H1 (cell line): ENCODE data around the gene PCDH19. TPM values are rescaled to one million over a fixed set of nuclear protein-coding genes. Genes with fewer than 3 reads are reported as not detected.

Experiments
- CTCF ChIA-PET: fragments of 300-600 bp; sonication (Branson Sonifier 250); formaldehyde crosslinking; loops from one replicate; lab custom pipeline; 2021; ENCODE audit not compliant: partially characterized antibody; lab: Charles Lee
- POLR2A ChIA-PET: fragments of 300-600 bp; sonication (Branson Sonifier 250); formaldehyde crosslinking; loops from one replicate; lab custom pipeline; 2021; ENCODE audit warnings: inconsistent platforms; ENCODE audit not compliant: partially characterized antibody; lab: Charles Lee
- DNase-seq, 2 experiments: peaks; one replicate each; pipeline versions ENCODE4 v3.0.0 to v3.0.0-alpha.2; 2010 to 2022; ENCODE audit warnings: low spot score in 2 of 2, low read depth in 1 of 2, mixed read lengths in 1 of 2
- FAIRE-seq: peaks from 2 replicates; lab custom pipeline; 2011; peaks lifted over from hg19 to GRCh38; lab: Jason Lieb, UNC
- H2AFZ ChIP-seq: 2 replicates; pipeline ENCODE4 v1.8.1; 2012; ENCODE audit warnings: low read length, inconsistent platforms
- H2AK5ac ChIP-seq: 2 replicates; pipeline ENCODE4 v1.6.1; 2013; ENCODE audit warnings: low read depth, low read length
- H2BK120ac ChIP-seq: replicated peaks from 2 replicates; pipeline ENCODE3; 2013; ENCODE audit warnings: low read depth, low read length, inconsistent platforms
- H2BK12ac ChIP-seq: 2 replicates; pipeline ENCODE4 v1.6.1; 2013; ENCODE audit warnings: low read depth, low read length
- H2BK15ac ChIP-seq: 2 replicates; pipeline ENCODE4 v1.6.1; 2013; ENCODE audit warnings: low read length
- H2BK20ac ChIP-seq: 2 replicates; pipeline ENCODE4 v1.6.1; 2013; ENCODE audit warnings: low read length
- H2BK5ac ChIP-seq: 2 replicates; pipeline ENCODE4 v1.6.1; 2013; ENCODE audit warnings: low read depth, low read length
- H3K14ac ChIP-seq: 2 replicates; pipeline ENCODE4 v1.6.1; 2013; ENCODE audit warnings: inconsistent platforms; ENCODE audit not compliant: insufficient read length
- H3K18ac ChIP-seq: 2 replicates; pipeline ENCODE4 v1.6.1; 2013; ENCODE audit warnings: low read length; ENCODE audit errors: extremely low read depth
- H3K23ac ChIP-seq: 2 replicates; pipeline ENCODE4 v1.6.1; 2013; ENCODE audit warnings: inconsistent platforms; ENCODE audit not compliant: insufficient read length
- H3K23me2 ChIP-seq: 2 replicates; pipeline ENCODE4 v1.6.1; 2013; ENCODE audit warnings: low read depth, low read length
- H3K27ac ChIP-seq: 2 replicates; pipeline ENCODE4 v1.6.1; 2011; ENCODE audit warnings: low read depth, low read length, inconsistent platforms
- H3K27me3 ChIP-seq, 4 experiments: replicated peaks in 1 of 4; 1 replicate in 1 of 4; 2 replicates in 3 of 4; pipeline versions ENCODE4 v1.6.1 to v1.8.1; 2011 to 2013; ENCODE audit warnings: low read length in 3 of 4, mild to moderate bottlenecking in 3 of 4, inconsistent platforms in 2 of 4, mixed read lengths in 2 of 4, moderate library complexity in 1 of 4; ENCODE audit not compliant: control insufficient read depth in 3 of 4, insufficient read depth in 3 of 4; ENCODE audit errors: extremely low read depth in 1 of 4
- H3K36me3 ChIP-seq, 4 experiments: 2 replicates each; pipeline versions ENCODE4 v1.6.1 to v1.8.1; 2011 to 2013; ENCODE audit warnings: mild to moderate bottlenecking in 4 of 4, low read length in 3 of 4, moderate library complexity in 2 of 4, control low read depth in 1 of 4, inconsistent platforms in 1 of 4; ENCODE audit not compliant: insufficient read depth in 4 of 4, control insufficient read depth in 2 of 4
- H3K4ac ChIP-seq: replicated peaks from 2 replicates; pipeline ENCODE3; 2013; ENCODE audit warnings: low read length, low read depth, mixed read lengths, inconsistent platforms; ENCODE audit not compliant: insufficient read length
- H3K4me1 ChIP-seq, 4 experiments: replicated peaks in 1 of 4; 1 replicate in 1 of 4; 2 replicates in 3 of 4; pipeline versions ENCODE4 v1.6.1 to v1.8.1; 2011 to 2013; ENCODE audit warnings: low read length in 3 of 4, inconsistent platforms in 2 of 4, mixed read lengths in 1 of 4; ENCODE audit not compliant: insufficient read depth in 4 of 4, control insufficient read depth in 3 of 4
- H3K4me2 ChIP-seq, 2 experiments: 2 replicates each; pipeline versions ENCODE4 v1.6.1 to v1.8.1; 2011 to 2013; ENCODE audit warnings: low read depth in 2 of 2, low read length in 2 of 2, control low read depth in 1 of 2, inconsistent platforms in 1 of 2, mild to moderate bottlenecking in 1 of 2; ENCODE audit not compliant: insufficient read depth in 1 of 2
- H3K4me3 ChIP-seq, 4 experiments: fragments of 200-600, 300-600 bp in 1 of 4; sonication (generic), shearing (Covaris generic), sonication (Bioruptor Twin) in 1 of 4; 2 replicates each; pipeline versions ENCODE4 v1.5.1 to v1.8.1; 2011 to 2016; ENCODE audit warnings: low read length in 4 of 4, low read depth in 3 of 4, control low read depth in 2 of 4, inconsistent platforms in 2 of 4, mild to moderate bottlenecking in 2 of 4, mixed read lengths in 1 of 4, moderate library complexity in 1 of 4; ENCODE audit not compliant: insufficient read depth in 2 of 4; ENCODE audit errors: extremely low read depth in 1 of 4
- H3K56ac ChIP-seq: replicated peaks from 2 replicates; pipeline ENCODE3; 2013; ENCODE audit warnings: low read depth, mild to moderate bottlenecking, mixed read lengths, low read length, inconsistent platforms; ENCODE audit not compliant: insufficient read length
- H3K79me1 ChIP-seq: 2 replicates; pipeline ENCODE4 v1.6.1; 2013; ENCODE audit warnings: low read depth, low read length, control low read depth
- H3K79me2 ChIP-seq, 2 experiments: 2 replicates each; pipeline versions ENCODE4 v1.6.1 to v1.8.1; 2012 to 2013; ENCODE audit warnings: low read length in 2 of 2, mild to moderate bottlenecking in 2 of 2, inconsistent platforms in 1 of 2; ENCODE audit not compliant: insufficient read depth in 2 of 2, control insufficient read depth in 1 of 2
- H3K9ac ChIP-seq, 4 experiments: replicated peaks in 1 of 4; 1 replicate in 1 of 4; 2 replicates in 3 of 4; pipeline versions ENCODE4 v1.6.1 to v1.8.1; 2011 to 2013; ENCODE audit warnings: low read depth in 3 of 4, low read length in 3 of 4, control low read depth in 2 of 4, mild to moderate bottlenecking in 2 of 4, moderate library complexity in 2 of 4, inconsistent platforms in 1 of 4; ENCODE audit errors: extremely low read depth in 1 of 4
- H3K9me3 ChIP-seq, 2 experiments: 2 replicates each; pipeline versions ENCODE4 v1.6.1 to v1.8.1; 2012 to 2013; ENCODE audit warnings: mild to moderate bottlenecking in 2 of 2, moderate library complexity in 2 of 2, control low read depth in 1 of 2, inconsistent platforms in 1 of 2, low read depth in 1 of 2, low read length in 1 of 2, mixed read lengths in 1 of 2; ENCODE audit not compliant: insufficient read depth in 2 of 2
- H4K20me1 ChIP-seq, 2 experiments: replicated peaks in 1 of 2; 2 replicates each; pipeline versions ENCODE3 to v1.8.1; 2011 to 2013; ENCODE audit warnings: inconsistent platforms in 2 of 2, low read length in 2 of 2, mild to moderate bottlenecking in 1 of 2; ENCODE audit not compliant: insufficient read depth in 2 of 2, control insufficient read depth in 1 of 2
- H4K5ac ChIP-seq: 2 replicates; pipeline ENCODE4 v1.6.1; 2013; ENCODE audit warnings: low read length, low read depth, mixed read lengths, inconsistent platforms; ENCODE audit not compliant: insufficient read length
- H4K8ac ChIP-seq: 2 replicates; pipeline ENCODE4 v1.8.0; 2013; ENCODE audit warnings: mild to moderate bottlenecking, moderate library complexity, low read length, inconsistent platforms; ENCODE audit not compliant: insufficient read depth; ENCODE audit errors: extremely low read depth
- H4K91ac ChIP-seq: replicated peaks from 2 replicates; pipeline ENCODE3; 2013; ENCODE audit warnings: low read length, mixed read lengths, inconsistent platforms; ENCODE audit not compliant: insufficient read length
- BRCA1 ChIP-seq: IDR thresholded peaks from 2 replicates; pipeline ENCODE4 v1.6.1; 2012; ENCODE audit warnings: low read depth, low read length, improper control_type of control experiment
- CEBPB ChIP-seq: IDR thresholded peaks from 2 replicates; pipeline ENCODE4 v1.6.1; 2012; ENCODE audit warnings: low read depth, low read length
- CREB1 ChIP-seq: IDR thresholded peaks from 2 replicates; pipeline ENCODE4 v1.6.1; 2012; ENCODE audit warnings: inconsistent platforms
- CTBP2 ChIP-seq: IDR thresholded peaks from 2 replicates; pipeline ENCODE4 v1.7.0; 2011; ENCODE audit warnings: borderline replicate concordance, mild to moderate bottlenecking, moderate library complexity, mixed read lengths, low read length; ENCODE audit not compliant: insufficient read depth, insufficient read length
- GTF2F1 ChIP-seq: IDR thresholded peaks from 2 replicates; pipeline ENCODE4 v1.6.1; 2012; ENCODE audit warnings: low read depth, low read length, improper control_type of control experiment, borderline replicate concordance
- MAFK ChIP-seq: IDR thresholded peaks from 2 replicates; pipeline ENCODE4 v1.6.1; 2012; ENCODE audit warnings: low read depth, mild to moderate bottlenecking, improper control_type of control experiment, low read length
- POLR2A ChIP-seq, 2 experiments: IDR thresholded peaks; 1 replicate in 1 of 2; 2 replicates in 1 of 2; pipeline ENCODE4 v1.6.1; 2011; ENCODE audit warnings: low read depth in 2 of 2, low read length in 2 of 2, mild to moderate bottlenecking in 2 of 2; ENCODE audit errors: control extremely low read depth in 1 of 2
- RXRA ChIP-seq: IDR thresholded peaks from 2 replicates; pipeline ENCODE4 v1.6.1; 2011; ENCODE audit warnings: low read depth, mild to moderate bottlenecking, low read length, moderate library complexity; ENCODE audit not compliant: insufficient read depth
- SRF ChIP-seq: IDR thresholded peaks from 2 replicates; pipeline ENCODE4 v1.6.1; 2011; ENCODE audit warnings: mild to moderate bottlenecking, low read depth, low read length, moderate library complexity
- TBP ChIP-seq: IDR thresholded peaks from 2 replicates; pipeline ENCODE4 v1.6.1; 2011; ENCODE audit warnings: low read depth, low read length, improper control_type of control experiment
- polyA plus RNA-seq, 7 experiments: library from polyadenylated mRNA; depleted of rRNA in 3 of 7; stranded (reverse) in 5 of 7; unstranded in 2 of 7; fragments of >200 nt in 5 of 7; fragments of 200-250 nt in 2 of 7; gene quantifications; 1 replicate in 5 of 7; 2 replicates in 1 of 7; 4 replicates in 1 of 7; pipeline versions ENCODE4 v1.2.1 to v1.2.3, GENCODE V29; 2011 to 2013; ENCODE audit warnings: missing spikeins in 2 of 7, mixed read lengths in 2 of 7
- total RNA-seq: library from RNA; stranded (reverse); fragmentation: NEBNext Ultra II Directional; extraction: Animal tissue kit (Norgen Biotek cat#: 25700); gene quantifications from 2 replicates; pipeline ENCODE4 v1.2.1, GENCODE V29; 2021
- TF ChIP-seq, protein P1 (sequence below), 3 experiments: IDR thresholded peaks; 1 replicate in 2 of 3; 2 replicates in 1 of 3; pipeline versions ENCODE4 v1.5.1 to v1.6.1; 2011; ENCODE audit warnings: low read length in 3 of 3, mild to moderate bottlenecking in 3 of 3, inconsistent platforms in 2 of 3, low read depth in 1 of 3, moderate library complexity in 1 of 3; ENCODE audit not compliant: insufficient read depth in 1 of 3; ENCODE audit errors: control extremely low read depth in 1 of 3
- TF ChIP-seq, protein P2 (sequence below): IDR thresholded peaks from 2 replicates; pipeline ENCODE4 v1.6.1; 2011; ENCODE audit warnings: low read length, improper control_type of control experiment

Gene PCDH19
- total and polyA plus RNA-seq, 2 of the 8 experiments (the other 6 are each of a cell fraction or from before 2014, with no cell fraction given), result 0.12 to 1.2 TPM

DNA sequence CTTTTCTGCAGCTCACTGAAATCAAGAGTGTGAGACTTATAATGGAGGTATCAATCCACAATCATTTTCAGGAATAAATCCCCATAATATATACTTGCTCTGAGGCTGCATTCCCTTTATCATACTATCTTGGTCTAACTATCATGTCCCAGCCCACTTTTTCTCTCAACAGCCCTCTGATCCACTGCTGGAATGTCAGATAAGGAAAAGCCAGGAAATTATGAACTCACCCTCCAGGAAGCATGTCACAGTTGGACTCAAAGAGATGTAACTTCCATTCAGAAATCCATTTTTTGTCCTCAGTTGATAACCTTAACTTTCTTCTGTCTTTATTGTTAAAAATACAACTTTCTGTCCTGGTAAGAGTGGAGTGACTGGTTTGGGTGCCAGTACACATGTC is 144.9 kb downstream of the PCDH19 start:
- H3K4me2 ChIP-seq, result no peak overlapping the region
- H3K4me1 ChIP-seq, result no peaks in the 10 kb centered on the region
- H3K79me2 ChIP-seq, result no peaks in the 10 kb centered on the region
- H3K36me3 ChIP-seq, result no peaks in the 10 kb centered on the region
- no peak overlapping the region for H3K56ac ChIP-seq
- H4K20me1 ChIP-seq, result no peaks in the 10 kb centered on the region
- no peak overlapping the region for H3K23ac ChIP-seq
- no peak overlapping the region for H4K5ac ChIP-seq
- no peak overlapping the region for H2BK5ac ChIP-seq
- DNase-seq (no peak), FAIRE-seq (no peak)
- TF ChIP-seq TBP (no peak), CREB1 (no peak), CEBPB (no peak), MAFK (no peak), SRF (no peak), BRCA1 (no peak), GTF2F1 (no peak), POLR2A (IDR thresholded peaks at IDR 0.05; ENCODE audit: control extremely low read depth in 1 of 2, low read depth in 2 of 2, low read length in 2 of 2) (no peak), CTBP2 (no peak), RXRA (no peak)
- TF ChIP-seq, protein P1, sequence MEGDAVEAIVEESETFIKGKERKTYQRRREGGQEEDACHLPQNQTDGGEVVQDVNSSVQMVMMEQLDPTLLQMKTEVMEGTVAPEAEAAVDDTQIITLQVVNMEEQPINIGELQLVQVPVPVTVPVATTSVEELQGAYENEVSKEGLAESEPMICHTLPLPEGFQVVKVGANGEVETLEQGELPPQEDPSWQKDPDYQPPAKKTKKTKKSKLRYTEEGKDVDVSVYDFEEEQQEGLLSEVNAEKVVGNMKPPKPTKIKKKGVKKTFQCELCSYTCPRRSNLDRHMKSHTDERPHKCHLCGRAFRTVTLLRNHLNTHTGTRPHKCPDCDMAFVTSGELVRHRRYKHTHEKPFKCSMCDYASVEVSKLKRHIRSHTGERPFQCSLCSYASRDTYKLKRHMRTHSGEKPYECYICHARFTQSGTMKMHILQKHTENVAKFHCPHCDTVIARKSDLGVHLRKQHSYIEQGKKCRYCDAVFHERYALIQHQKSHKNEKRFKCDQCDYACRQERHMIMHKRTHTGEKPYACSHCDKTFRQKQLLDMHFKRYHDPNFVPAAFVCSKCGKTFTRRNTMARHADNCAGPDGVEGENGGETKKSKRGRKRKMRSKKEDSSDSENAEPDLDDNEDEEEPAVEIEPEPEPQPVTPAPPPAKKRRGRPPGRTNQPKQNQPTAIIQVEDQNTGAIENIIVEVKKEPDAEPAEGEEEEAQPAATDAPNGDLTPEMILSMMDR (IDR thresholded peaks at IDR 0.05; ENCODE audit: control extremely low read depth in 1 of 3, insufficient read depth in 1 of 3, low read depth in 1 of 3, low read length in 3 of 3), result no peak
- TF ChIP-seq, protein P2, sequence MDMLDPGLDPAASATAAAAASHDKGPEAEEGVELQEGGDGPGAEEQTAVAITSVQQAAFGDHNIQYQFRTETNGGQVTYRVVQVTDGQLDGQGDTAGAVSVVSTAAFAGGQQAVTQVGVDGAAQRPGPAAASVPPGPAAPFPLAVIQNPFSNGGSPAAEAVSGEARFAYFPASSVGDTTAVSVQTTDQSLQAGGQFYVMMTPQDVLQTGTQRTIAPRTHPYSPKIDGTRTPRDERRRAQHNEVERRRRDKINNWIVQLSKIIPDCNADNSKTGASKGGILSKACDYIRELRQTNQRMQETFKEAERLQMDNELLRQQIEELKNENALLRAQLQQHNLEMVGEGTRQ, result no peak
- no peak overlapping the region for H3K4ac ChIP-seq
- no peak overlapping the region for H3K4me3 ChIP-seq
- no peak overlapping the region for H2BK12ac ChIP-seq
- no peaks in the 10 kb centered on the region for H3K27me3 ChIP-seq
- no peak overlapping the region for H2BK120ac ChIP-seq
- H3K14ac ChIP-seq, result no peak overlapping the region
- H3K18ac ChIP-seq, result no peak overlapping the region
- H2AFZ ChIP-seq, result no peak overlapping the region
- H4K91ac ChIP-seq, result no peak overlapping the region
- no peaks in the 10 kb centered on the region for H3K23me2 ChIP-seq
- H2BK20ac ChIP-seq, result no peak overlapping the region
- no peak overlapping the region for H2AK5ac ChIP-seq
- no peaks in the 10 kb centered on the region for H3K79me1 ChIP-seq
- CTCF ChIA-PET, result no interaction called here
- POLR2A ChIA-PET, result no interaction called here
- H3K9me3 ChIP-seq, result no peaks in the 10 kb centered on the region
- H3K27ac ChIP-seq, result no peak overlapping the region
- H2BK15ac ChIP-seq, result no peak overlapping the region
- H4K8ac ChIP-seq, result no peak overlapping the region
- H3K9ac ChIP-seq, result no peak overlapping the region
